GM18519 (cell line): ENCODE measurements around the gene ELP1.
"Not testable (repeated sequence)": the region's sequence is repeated elsewhere in the genome, so short reads cannot be mapped to it uniquely, and the experiment has no call there.

Source experiments
- ATAC-seq: cut with Tn5 transposase; IDR thresholded peaks from one replicate; pipeline ENCODE4 v1.9.1; 2021; ENCODE audit warnings: mild to moderate bottlenecking, moderate library complexity; ENCODE audit not compliant: unreplicated experiment, low FRiP score

The ELP1 gene

DNA sequence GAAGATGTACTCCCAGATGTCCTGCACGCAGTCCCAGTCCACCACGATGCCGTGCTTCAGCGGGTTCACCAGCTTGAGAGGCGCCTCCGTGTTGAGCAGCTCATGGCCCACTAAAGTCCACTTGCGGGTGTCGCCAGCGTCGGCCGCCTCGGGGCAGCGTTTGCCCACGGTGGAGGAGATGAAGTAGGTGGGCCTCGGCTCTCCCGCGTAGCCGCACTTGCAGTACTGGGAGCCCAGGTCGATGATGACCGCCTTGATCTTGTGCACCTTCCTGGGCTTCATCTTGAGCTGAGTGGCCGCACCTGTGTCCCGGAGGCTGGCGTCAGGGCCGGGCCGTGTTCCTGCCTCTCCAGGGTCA, 78.4 kb downstream of the ELP1 start:
- ATAC-seq = no peak

DNA sequence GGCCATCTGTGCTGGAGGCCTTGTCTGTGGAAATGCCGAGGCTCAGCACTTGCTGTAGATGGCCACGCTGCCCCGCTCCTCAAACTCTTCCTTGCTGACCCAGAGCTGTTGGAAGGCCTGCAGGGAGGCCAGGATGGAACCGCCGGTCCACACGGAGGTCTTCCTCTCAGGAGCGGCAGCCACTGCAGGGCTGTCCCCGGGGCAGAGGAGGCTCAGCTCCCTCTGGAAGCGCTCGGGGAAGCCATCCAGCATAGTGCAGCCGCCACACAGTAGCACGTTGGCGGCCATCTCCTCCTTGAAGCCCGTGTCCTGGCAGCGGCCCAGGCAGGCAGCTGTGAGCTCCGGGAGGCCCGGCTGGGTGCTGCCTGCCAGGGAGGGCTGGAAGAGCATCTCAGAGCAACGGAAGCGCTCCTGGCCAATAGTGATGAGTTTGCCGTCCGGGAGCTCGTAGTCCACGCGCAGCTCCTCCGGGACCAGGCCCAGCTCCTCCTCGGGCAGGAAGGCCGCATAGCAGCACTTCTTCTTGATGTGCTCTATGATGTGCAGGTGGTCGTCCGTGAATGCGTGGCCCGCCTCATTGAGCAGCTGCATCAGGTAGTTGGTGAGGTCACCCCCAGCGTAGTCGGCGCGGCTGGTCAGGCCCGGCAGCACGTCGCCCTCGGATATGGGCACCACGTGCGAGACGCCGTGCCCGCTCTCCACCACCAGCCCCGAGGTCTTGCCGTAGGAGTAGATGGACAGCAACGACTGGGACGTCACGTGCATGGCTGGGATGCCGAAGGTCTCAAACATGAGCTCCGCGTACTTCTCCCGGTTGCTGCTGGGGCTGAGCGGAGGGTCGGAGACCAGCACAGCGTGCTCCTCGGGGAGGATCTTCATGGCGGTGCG, 79.0 kb downstream of the ELP1 start:
- ATAC-seq = no peak

- ATAC-seq = no peak
Observed at GRCh38 chr9:108854094-108854493, 79.8 kb downstream of the ELP1 start.

GRCh38 chr9:108852079-108852478, 81.8 kb downstream of the ELP1 start:
- ATAC-seq = no peak

GRCh38 chr9:108851138-108851537, 82.8 kb downstream of the ELP1 start:
- no peak for ATAC-seq

DNA sequence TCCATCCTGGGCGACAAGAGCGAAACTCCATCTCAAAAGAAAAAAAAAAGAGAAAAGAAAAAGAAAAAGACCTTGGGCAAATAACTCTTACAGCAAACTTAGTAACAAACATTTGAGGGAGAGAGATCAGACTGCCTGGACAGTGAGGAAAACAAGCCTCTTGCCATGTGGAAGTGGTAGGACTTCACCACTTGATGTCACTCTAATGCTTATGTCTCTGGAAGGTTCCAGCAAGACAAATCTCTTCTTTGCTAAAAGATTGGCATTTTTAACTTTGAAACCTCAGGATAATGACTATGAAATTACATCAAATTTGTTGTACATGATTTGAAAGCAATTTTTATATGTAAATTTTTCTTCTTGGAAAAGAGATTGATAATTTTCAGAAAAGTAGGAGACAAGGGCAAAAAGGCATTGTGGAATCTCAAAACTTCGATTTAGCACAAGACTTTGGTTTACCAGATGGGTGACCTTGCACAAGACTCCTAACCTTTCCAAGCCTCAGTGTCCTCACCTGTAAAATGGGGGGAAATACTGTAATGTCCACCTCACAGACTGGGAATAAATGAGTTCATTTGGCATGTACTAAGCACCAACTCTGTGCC, 83.5 kb downstream of the ELP1 start:
- no peak for ATAC-seq

GRCh38 chr9:108848296-108848695, 85.6 kb downstream of the ELP1 start:
- ATAC-seq = not testable (repeated sequence)

- no peak for ATAC-seq
Observed at GRCh38 chr9:108845947-108846346, 88.0 kb downstream of the ELP1 start.

GRCh38 chr9:108845507-108845906, 88.4 kb downstream of the ELP1 start:
- no peak for ATAC-seq

DNA sequence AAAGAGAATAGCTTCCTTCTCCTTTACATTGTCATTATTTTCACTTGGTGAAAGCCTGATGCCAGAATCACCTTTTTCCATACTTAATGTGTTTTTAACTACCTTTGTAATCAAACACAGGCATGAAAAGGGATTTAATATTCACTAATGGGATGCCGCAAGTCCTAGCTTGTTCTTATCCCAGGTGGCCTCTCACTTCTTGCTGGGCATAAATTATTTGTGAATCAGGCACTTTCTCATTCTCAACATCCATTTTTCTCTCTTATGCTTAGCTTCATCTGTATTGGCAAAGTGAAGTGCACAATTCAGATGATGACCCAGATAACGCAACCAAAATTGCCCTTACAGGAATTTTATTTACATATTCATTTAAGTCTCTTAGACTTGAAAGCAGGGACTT, 89.1 kb downstream of the ELP1 start:
- ATAC-seq = no peak

GRCh38 chr9:108844391-108844790, 89.5 kb downstream of the ELP1 start:
- no peak for ATAC-seq

DNA sequence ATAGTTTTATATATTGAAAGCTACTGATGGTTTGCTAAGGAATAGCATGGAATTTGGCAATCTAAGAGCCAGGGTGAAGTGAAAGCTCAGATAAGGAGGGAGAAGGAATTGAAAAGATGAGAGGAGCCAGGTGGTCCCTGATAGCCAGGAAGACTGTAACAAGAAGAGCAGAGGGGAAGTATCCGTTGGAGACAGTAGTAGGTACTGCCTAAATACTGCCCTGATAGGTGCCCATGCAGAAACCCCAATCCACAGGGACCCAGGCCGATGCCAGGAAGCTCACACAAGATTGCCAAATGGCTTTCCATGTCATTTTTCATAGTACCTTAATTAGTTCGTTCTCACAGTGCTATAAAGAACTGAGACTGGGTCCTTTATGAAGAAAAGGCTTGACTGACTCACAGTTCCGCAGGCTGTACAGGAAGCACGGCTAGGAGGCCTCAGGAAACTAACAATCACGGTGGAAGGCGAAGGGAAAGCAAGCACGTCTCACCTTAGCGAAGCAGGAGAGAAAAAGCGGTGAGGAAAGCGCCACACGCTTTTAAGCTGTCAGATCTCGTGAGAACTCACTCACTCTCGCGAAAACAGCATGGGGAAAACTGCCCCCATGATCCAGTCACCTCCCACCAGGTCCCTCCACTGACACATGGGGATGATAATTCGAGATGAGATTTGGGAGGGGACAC, 91.2 kb downstream of the ELP1 start:
- no peak for ATAC-seq

DNA sequence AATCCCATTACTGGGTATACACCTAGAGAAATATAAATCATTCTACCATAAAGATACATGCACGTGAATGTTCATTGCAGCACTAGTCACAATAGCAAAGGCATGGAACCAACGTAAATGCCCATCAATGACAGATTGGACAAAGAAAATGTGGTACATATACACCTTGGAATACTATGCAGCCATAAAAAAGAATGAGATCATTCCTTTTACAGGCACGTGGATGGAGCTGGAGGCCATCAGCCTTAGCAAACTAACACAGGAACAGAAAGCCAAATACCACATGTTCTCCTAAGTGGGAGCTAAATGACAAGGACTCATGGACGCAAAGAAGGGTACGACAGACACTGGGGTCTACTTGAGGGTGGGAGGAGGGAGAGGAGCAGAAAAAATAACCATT, 94.4 kb downstream of the ELP1 start:
- not testable (repeated sequence) for ATAC-seq

DNA sequence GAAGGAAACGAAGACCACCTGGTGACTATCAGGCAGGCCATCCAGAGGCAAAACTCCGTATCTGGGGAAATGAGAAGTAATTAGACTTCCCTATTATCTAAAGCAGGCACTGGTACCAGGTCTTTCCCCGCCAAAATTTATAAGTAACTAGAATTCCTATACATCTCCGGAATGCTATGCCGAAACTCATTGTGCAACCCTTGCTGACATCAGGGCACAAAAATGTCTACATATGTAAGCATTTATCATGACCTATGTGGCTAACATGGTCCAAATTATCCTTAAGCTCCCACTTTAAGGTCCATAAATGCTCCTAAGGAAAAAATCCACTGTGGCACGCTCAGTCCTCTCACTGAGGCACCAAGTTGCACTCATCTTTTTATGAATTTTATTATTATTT, 95.9 kb downstream of the ELP1 start:
- ATAC-seq = no peak

DNA sequence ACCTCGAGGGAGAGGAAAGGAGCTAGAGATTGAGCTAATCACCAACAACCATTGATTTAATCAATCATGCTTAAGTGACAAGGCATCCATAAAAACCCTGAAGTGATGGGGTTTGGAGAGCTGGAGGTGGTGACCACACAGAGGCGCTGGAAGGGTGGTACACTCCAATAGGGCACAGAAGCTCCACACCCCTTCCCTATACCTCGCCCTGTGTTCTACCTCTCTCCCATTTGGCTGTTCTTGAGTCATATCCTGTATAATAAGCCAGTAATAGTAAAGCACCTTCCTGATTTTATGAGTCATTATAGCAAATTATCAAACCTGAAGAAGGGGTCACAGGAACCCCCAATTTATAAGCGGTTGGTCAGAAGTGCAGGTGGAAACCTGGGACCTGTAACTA, 96.4 kb downstream of the ELP1 start:
- ATAC-seq = no peak

- ATAC-seq = no peak
Observed at GRCh38 chr9:108836781-108837180, 97.1 kb downstream of the ELP1 start.

DNA sequence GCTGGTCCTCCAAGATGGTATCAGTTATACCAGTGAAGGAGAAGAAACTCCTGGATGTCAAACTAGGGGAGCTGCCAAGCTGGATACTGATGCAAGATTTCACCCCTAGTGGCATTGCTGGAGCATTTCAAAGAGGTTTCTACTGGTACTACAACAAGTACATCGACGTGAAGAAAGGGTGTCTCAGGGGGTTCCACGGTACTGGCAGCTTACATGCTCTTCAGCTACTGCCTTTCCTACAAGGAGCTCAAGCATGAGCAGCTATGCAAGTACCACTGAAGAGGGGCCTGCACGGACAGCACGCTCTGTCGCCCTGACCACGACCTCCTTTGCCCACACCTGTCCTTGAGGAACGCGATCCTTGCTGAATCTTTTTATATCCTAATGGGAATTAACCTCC, 97.6 kb downstream of the ELP1 start:
- ATAC-seq = no peak

- no peak for ATAC-seq
Observed at GRCh38 chr9:108835831-108836230, 98.1 kb downstream of the ELP1 start.

- ATAC-seq = no peak
Observed at GRCh38 chr9:108834959-108835665, 98.8 kb downstream of the ELP1 start.

GRCh38 chr9:108832179-108832500, 101.8 kb downstream of the ELP1 start:
- no peak for ATAC-seq

- no peak for ATAC-seq
Observed at GRCh38 chr9:108831496-108832178, 102.3 kb downstream of the ELP1 start.
